HG02571 (cell line): ENCODE measurements around the gene RBM39.
"Not testable (repeated sequence)": the region's sequence is repeated elsewhere in the genome, so short reads cannot be mapped to it uniquely, and the experiment has no call there.

Experiments
- ATAC-seq: cut with Tn5 transposase; IDR thresholded peaks from one replicate; pipeline ENCODE4 v1.9.1; 2021; ENCODE audit warnings: mild to moderate bottlenecking, moderate library complexity; ENCODE audit not compliant: unreplicated experiment

RBM39 gene

GRCh38 chr20:35726842-35727711 lies 15.0 kb downstream of the RBM39 start:
- ATAC-seq = no peak

GRCh38 chr20:35724321-35725230 lies 17.5 kb downstream of the RBM39 start:
- ATAC-seq = no peak

- ATAC-seq = not testable (repeated sequence)
Measured at GRCh38 chr20:35723652-35724320, 18.3 kb downstream of the RBM39 start.

- ATAC-seq = not testable (repeated sequence)
Measured at GRCh38 chr20:35723275-35723639, 18.8 kb downstream of the RBM39 start.

- ATAC-seq = no peak
Measured at GRCh38 chr20:35721621-35722020, 20.4 kb downstream of the RBM39 start.

- no peak for ATAC-seq
Measured at GRCh38 chr20:35721219-35721618, 20.8 kb downstream of the RBM39 start.

- no peak for ATAC-seq
Measured at GRCh38 chr20:35720165-35721123, 21.6 kb downstream of the RBM39 start.

GRCh38 chr20:35719717-35720116 lies 22.3 kb downstream of the RBM39 start:
- no peak for ATAC-seq

GRCh38 chr20:35718972-35719635 lies 23.0 kb downstream of the RBM39 start:
- ATAC-seq = no peak

GRCh38 chr20:35718321-35718720 lies 23.7 kb downstream of the RBM39 start:
- ATAC-seq = not testable (repeated sequence)

GRCh38 chr20:35716330-35716729 lies 25.7 kb downstream of the RBM39 start:
- no peak for ATAC-seq

- no peak for ATAC-seq
Measured at GRCh38 chr20:35715652-35716051, 26.4 kb downstream of the RBM39 start.

- no peak for ATAC-seq
Measured at GRCh38 chr20:35714127-35714526, 27.9 kb downstream of the RBM39 start.

- ATAC-seq = not testable (repeated sequence)
Measured at GRCh38 chr20:35713120-35713519, 28.9 kb downstream of the RBM39 start.

GRCh38 chr20:35711588-35712209 lies 30.4 kb downstream of the RBM39 start:
- ATAC-seq = no peak

- no peak for ATAC-seq
Measured at GRCh38 chr20:35710884-35711587, 31.0 kb downstream of the RBM39 start.

GRCh38 chr20:35710039-35710438 lies 32.0 kb downstream of the RBM39 start:
- ATAC-seq = no peak

- ATAC-seq = no peak
Measured at GRCh38 chr20:35709259-35709658, 32.8 kb downstream of the RBM39 start.
